ENCODE measurements around the gene PPDPF. TPM values are rescaled to one million over a fixed set of nuclear protein-coding genes. Genes with fewer than 3 reads are reported as not detected.

The PPDPF gene
- polyA plus RNA-seq, 2 of the 4 experiments (the other 2 are of a cell fraction) = 7.7 to 217 TPM

- WGBS (ENCODE audit: missing lambda C conversion rate) = 67% methylated on average over 21 of the region's 35 CpGs
These were observed 27.3 kb downstream of the PPDPF start, which contains the start of gene SRMS for GRCh38 chr20:63547725-63548480. Gene SRMS (minus strand): TSS chr20:63547749. CDS start chr20:63547463, 286 bp downstream.

DNA sequence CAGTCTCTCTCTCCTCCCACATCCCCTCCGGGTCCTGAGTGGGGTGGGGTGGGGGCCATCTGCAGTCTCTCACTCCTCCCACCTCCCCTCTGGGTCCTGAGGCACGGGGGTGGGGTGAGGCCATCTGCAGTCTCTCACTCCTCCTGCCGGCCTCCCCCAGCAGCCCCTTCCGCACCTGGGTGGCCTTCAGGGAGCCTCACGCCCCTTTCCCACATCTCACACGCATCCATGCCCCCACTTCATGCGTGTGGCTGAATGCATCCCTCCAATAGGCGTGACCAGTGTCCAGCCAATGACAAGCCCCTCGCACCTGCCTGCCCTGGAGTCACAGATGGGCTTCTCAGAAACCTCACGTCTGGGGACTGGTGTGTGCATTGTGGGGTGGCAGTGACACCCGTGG, 28.0 kb downstream of the PPDPF start:
- CTCF ChIA-PET = interaction anchor here (3.3 kb wide), 1 partner anchor 10 kb away, joined by 22 read pairs; the partner anchor contains the start of gene PTK6
- ATAC-seq (no peak), FAIRE-seq (no peak), DNase-seq (ENCODE audit: low read depth in 1 of 2, low spot score in 1 of 2) (no peak)
- TF ChIP-seq RNF2 (IDR thresholded peaks at IDR 0.05; ENCODE audit: borderline replicate concordance, low read depth) (no peak), HOXB13 (CRISPR knock-in tag; IDR thresholded peaks at IDR 0.05; ENCODE audit: low read depth) (no peak)
- Histone ChIP-seq H3K4me3 (no peak overlapping the region), H3K9me3 (no peaks in the 10 kb centered on the region), H3K4me1 (peaks cover 11% of the 10 kb centered on the region), H3K4me2 (no peak overlapping the region), H3K27ac (no peak overlapping the region)
- WGBS (ENCODE audit: missing lambda C conversion rate) = 67% methylated on average over 10 of the region's 11 CpGs
- POLR2A ChIA-PET = no interaction called here

More at GRCh38 chr20:63547725-63548480, 27.3 kb downstream of the PPDPF start, which contains the start of gene SRMS:
- Histone ChIP-seq H3K4me3 (no peak within 1 kb of the TSS), H3K27ac (no peak within 1 kb of the TSS), H3K4me1 (peaks cover 11% of the 10 kb centered on the region), H3K9me3 (no peaks in the 10 kb centered on the region), H3K4me2 (no peak within 1 kb of the TSS)
- DNase-seq (ENCODE audit: low read depth in 1 of 2, low spot score in 1 of 2) (no peak), ATAC-seq (peak in 1 of 2 experiments; percentile 58; a peak in 3 of 6 replicates), FAIRE-seq (no peak)
- TF ChIP-seq CTCF (IDR thresholded peaks at IDR 0.05) (no peak), ESRRA (IDR thresholded peaks at IDR 0.05; ENCODE audit: borderline replicate concordance, low read length) (no peak), NR3C1 (IDR thresholded peaks at IDR 0.05) (no peak), GATA3 (IDR thresholded peaks at IDR 0.05; ENCODE audit: borderline replicate concordance) (no peak), EP300 (IDR thresholded peaks at IDR 0.05) (no peak), PHF8 (IDR thresholded peaks at IDR 0.05; ENCODE audit: borderline replicate concordance, low read depth) (no peak), ELK1 (IDR thresholded peaks at IDR 0.05; ENCODE audit: low read depth, low read length) (no peak), TFCP2L1 (CRISPR knock-in tag; IDR thresholded peaks at IDR 0.05) (no peak), CBX8 (IDR thresholded peaks at IDR 0.05) (no peak), CHD4 (IDR thresholded peaks at IDR 0.05; ENCODE audit: borderline replicate concordance) (no peak), JUN (IDR thresholded peaks at IDR 0.05) (no peak), NPAS2 (CRISPR knock-in tag; IDR thresholded peaks at IDR 0.05; ENCODE audit: borderline replicate concordance) (no peak), RCOR1 (IDR thresholded peaks at IDR 0.05; ENCODE audit: low read depth, low read length) (no peak)
- TF ChIP-seq, protein P1, sequence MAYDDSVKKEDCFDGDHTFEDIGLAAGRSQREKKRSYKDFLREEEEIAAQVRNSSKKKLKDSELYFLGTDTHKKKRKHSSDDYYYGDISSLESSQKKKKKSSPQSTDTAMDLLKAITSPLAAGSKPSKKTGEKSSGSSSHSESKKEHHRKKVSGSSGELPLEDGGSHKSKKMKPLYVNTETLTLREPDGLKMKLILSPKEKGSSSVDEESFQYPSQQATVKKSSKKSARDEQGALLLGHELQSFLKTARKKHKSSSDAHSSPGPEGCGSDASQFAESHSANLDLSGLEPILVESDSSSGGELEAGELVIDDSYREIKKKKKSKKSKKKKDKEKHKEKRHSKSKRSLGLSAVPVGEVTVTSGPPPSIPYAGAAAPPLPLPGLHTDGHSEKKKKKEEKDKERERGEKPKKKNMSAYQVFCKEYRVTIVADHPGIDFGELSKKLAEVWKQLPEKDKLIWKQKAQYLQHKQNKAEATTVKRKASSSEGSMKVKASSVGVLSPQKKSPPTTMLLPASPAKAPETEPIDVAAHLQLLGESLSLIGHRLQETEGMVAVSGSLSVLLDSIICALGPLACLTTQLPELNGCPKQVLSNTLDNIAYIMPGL (CRISPR knock-in tag; IDR thresholded peaks at IDR 0.05; ENCODE audit: borderline replicate concordance) = no peak
- TF ChIP-seq, protein P2, sequence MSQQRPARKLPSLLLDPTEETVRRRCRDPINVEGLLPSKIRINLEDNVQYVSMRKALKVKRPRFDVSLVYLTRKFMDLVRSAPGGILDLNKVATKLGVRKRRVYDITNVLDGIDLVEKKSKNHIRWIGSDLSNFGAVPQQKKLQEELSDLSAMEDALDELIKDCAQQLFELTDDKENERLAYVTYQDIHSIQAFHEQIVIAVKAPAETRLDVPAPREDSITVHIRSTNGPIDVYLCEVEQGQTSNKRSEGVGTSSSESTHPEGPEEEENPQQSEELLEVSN (IDR thresholded peaks at IDR 0.05; ENCODE audit: borderline replicate concordance, low read depth) = no peak
- TF ChIP-seq, protein P3, sequence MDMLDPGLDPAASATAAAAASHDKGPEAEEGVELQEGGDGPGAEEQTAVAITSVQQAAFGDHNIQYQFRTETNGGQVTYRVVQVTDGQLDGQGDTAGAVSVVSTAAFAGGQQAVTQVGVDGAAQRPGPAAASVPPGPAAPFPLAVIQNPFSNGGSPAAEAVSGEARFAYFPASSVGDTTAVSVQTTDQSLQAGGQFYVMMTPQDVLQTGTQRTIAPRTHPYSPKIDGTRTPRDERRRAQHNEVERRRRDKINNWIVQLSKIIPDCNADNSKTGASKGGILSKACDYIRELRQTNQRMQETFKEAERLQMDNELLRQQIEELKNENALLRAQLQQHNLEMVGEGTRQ (IDR thresholded peaks at IDR 0.05) = no peak
- ChIA-PET POLR2A (no interaction called here), CTCF (interaction anchor here (0.6 to 3.3 kb wide), 3 partner anchors 10 to 428 kb away, joined by 3 to 22 read pairs (median 4); partner anchors contain the start of gene PTK6)

All from A549 (cell line).